Measurements from ENCODE around the gene ZNF672. TPM values are rescaled to one million over a fixed set of nuclear protein-coding genes. Genes with fewer than 3 reads are reported as not detected.
A peak's percentile ranks its signal among the peaks of the same experiment; 100 is the strongest.

The ZNF672 gene
- total and polyA plus RNA-seq, 2 of the 13 experiments (the other 11 are each of a cell fraction or from before 2014, with no cell fraction given) = 17.2 to 22.9 TPM

DNA sequence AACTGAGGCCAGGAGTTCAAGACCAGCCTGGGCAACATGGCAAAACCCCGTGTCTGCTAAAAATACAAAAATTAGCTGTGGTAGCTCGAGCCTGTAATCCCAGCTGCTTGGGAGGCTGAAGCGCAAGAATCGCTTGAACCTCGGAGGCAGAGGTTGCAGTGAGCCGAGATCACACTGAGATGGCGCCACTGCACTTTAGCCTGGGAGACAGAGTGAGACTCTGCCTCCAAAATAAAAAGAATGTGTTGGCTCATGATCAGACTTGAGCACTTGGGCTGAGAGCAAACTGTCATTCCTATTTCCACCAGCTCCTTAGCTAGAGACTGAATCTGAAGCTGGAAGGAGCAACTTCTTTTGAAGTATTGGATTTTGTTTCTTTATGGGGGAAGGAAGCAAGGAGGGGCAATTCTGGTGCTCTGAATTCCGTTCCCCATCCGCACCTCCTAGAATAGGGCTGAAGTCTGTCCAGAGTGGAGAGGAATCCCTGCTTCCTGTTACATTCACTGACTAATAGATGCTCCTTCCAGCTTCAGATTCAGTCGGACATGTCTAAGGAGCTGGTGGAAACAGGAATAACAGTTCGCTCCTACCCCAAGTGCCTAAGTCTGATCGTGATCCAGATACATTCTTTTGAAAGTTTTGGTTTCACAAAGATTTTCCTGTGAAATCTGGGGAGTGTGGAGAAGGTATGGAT lies 3.8 kb downstream of the ZNF672 start:
- peaks cover 30% of the 10 kb centered on the region for H3K79me2 ChIP-seq (ENCODE audit: insufficient read depth, low read length)
- no peaks in the 10 kb centered on the region for H3K9me3 ChIP-seq (ENCODE audit: low read length)
- H3K4me2 ChIP-seq (ENCODE audit: low read depth, low read length) = no peak overlapping the region
- H2AFZ ChIP-seq (ENCODE audit: low read length) = no peak overlapping the region
- DNase-seq (ENCODE audit: low spot score) (peak; percentile 42), ATAC-seq (no peak), FAIRE-seq (peak; percentile 80)
- H3K27me3 ChIP-seq (ENCODE audit: control insufficient read depth in 1 of 2, insufficient read depth in 2 of 2, low read length in 2 of 2) = no peaks in the 10 kb centered on the region; a peak in 1 of 5 replicates
- in situ Hi-C loops (cut with HindIII; ENCODE audit: extremely low pct_ligation_motif_present, low pct_unique_long_range_greater_than_20kb) (no loop called here), intact Hi-C loops (cut with micrococcal nuclease; ENCODE audit: unreplicated experiment) (no loop called here)
- ChIA-PET CTCF (ENCODE audit: low intra/inter-chr PET ratio, low total read pairs) (interaction anchor here (1.1 kb wide), 1 partner anchor 16 kb away, joined by 3 read pairs; no protein-coding TSS in a partner anchor), POLR2A (interaction anchor here (0.9 to 1.6 kb wide), 2 partner anchors 17 to 31 kb away, joined by 3 to 11 read pairs; partner anchors contain the start of gene ZNF692)
- H3K36me3 ChIP-seq (replicated peaks in 1 of 2; ENCODE audit: control insufficient read depth in 1 of 2, insufficient read depth in 2 of 2, low read length in 2 of 2) = peaks cover 13 to 30% of the 10 kb centered on the region in 2 experiments
- H3K9ac ChIP-seq (ENCODE audit: insufficient read depth, low read depth, low read length) = no peak overlapping the region
- no peak overlapping the region for H3K27ac ChIP-seq (ENCODE audit: extremely low read length, insufficient read depth, low read length)
- H3K4me3 ChIP-seq (replicated peaks in 1 of 3; ENCODE audit: insufficient read depth in 1 of 3, low read depth in 2 of 3, low read length in 3 of 3) = no peak overlapping the region
- peaks cover 43% of the 10 kb centered on the region for H3K4me1 ChIP-seq (ENCODE audit: insufficient read depth, low read length)
- 71% methylated on average over 12 of the region's 12 CpGs for WGBS (ENCODE audit: low lambda C conversion rate)
- H4K20me1 ChIP-seq (ENCODE audit: insufficient read depth, low read length) = 0 out of 2 replicates have a peak, but pooled peaks cover 2% of the 10 kb centered on the region
- no TSS peak for BruUV-seq (replicated peaks)
- TF ChIP-seq STAG1 (CRISPR knock-in tag; IDR thresholded peaks at IDR 0.05) = peak; percentile 71
- TF ChIP-seq, protein P1, sequence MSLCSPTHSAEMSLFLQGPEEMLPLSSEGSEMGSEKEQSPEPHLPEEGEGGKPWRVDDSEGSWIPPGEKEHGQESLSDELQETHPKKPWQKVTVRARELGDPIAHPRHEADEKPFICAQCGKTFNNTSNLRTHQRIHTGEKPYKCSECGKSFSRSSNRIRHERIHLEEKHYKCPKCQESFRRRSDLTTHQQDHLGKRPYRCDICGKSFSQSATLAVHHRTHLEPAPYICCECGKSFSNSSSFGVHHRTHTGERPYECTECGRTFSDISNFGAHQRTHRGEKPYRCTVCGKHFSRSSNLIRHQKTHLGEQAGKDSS (CRISPR knock-in tag; IDR thresholded peaks at IDR 0.05; ENCODE audit: borderline replicate concordance, low read depth) = 0 out of 2 replicates have a peak, but pooled peaks have one; percentile 38
- TF ChIP-seq SMC3 (IDR thresholded peaks at IDR 0.05; ENCODE audit: low read length) = peak; percentile 36; the same call in 1 of the 2 replicates
- TF ChIP-seq ZBTB38 (CRISPR knock-in tag; IDR thresholded peaks at IDR 0.05) = peak; percentile 43; the same call in 1 of the 2 replicates
- TF ChIP-seq, protein P2, sequence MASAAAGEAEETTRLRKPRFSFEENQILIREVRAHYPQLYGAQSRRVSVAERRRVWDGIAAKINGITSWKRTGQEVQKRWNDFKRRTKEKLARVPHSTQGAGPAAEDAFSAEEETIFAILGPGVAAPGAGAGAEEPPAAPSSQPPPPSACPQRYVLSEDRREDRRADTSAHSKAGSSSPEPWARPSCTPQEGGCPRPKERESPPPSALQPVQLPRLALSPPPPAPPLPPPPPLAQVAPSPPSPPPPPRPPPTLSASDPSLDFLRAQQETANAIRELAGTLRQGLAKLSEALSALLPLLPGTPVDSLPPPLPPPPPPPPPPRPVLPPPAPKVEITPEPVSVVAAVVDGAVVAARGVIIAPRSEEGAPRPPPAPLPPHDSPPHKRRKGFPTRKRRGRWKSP (CRISPR knock-in tag; IDR thresholded peaks at IDR 0.05) = peak; percentile 19; the same call in 1 of the 2 replicates
- peak; percentile 75 for TF ChIP-seq RAD21 (CRISPR knock-in tag; IDR thresholded peaks at IDR 0.05)
- TF ChIP-seq, protein P3, sequence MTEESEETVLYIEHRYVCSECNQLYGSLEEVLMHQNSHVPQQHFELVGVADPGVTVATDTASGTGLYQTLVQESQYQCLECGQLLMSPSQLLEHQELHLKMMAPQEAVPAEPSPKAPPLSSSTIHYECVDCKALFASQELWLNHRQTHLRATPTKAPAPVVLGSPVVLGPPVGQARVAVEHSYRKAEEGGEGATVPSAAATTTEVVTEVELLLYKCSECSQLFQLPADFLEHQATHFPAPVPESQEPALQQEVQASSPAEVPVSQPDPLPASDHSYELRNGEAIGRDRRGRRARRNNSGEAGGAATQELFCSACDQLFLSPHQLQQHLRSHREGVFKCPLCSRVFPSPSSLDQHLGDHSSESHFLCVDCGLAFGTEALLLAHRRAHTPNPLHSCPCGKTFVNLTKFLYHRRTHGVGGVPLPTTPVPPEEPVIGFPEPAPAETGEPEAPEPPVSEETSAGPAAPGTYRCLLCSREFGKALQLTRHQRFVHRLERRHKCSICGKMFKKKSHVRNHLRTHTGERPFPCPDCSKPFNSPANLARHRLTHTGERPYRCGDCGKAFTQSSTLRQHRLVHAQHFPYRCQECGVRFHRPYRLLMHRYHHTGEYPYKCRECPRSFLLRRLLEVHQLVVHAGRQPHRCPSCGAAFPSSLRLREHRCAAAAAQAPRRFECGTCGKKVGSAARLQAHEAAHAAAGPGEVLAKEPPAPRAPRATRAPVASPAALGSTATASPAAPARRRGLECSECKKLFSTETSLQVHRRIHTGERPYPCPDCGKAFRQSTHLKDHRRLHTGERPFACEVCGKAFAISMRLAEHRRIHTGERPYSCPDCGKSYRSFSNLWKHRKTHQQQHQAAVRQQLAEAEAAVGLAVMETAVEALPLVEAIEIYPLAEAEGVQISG (CRISPR knock-in tag; IDR thresholded peaks at IDR 0.05) = peak; percentile 57
- peak; percentile 9 for TF ChIP-seq TEAD3 (CRISPR knock-in tag; optimal IDR thresholded peaks at IDR 0.05; ENCODE audit: borderline replicate concordance)
- peak; percentile 26; the same call in 1 of the 2 replicates for TF ChIP-seq HDAC2 (CRISPR knock-in tag; IDR thresholded peaks at IDR 0.05)
- 0 out of 2 replicates have a peak, but pooled peaks have one; percentile 22 for TF ChIP-seq HOXA3 (CRISPR knock-in tag; IDR thresholded peaks at IDR 0.05)
- TF ChIP-seq ZSCAN9 (CRISPR knock-in tag; IDR thresholded peaks at IDR 0.05; ENCODE audit: borderline replicate concordance) = no peak
- TF ChIP-seq PRPF4 (IDR thresholded peaks at IDR 0.05; ENCODE audit: low read depth, low read length, poor library complexity, severe bottlenecking) = no peak
- TF ChIP-seq, protein P4, sequence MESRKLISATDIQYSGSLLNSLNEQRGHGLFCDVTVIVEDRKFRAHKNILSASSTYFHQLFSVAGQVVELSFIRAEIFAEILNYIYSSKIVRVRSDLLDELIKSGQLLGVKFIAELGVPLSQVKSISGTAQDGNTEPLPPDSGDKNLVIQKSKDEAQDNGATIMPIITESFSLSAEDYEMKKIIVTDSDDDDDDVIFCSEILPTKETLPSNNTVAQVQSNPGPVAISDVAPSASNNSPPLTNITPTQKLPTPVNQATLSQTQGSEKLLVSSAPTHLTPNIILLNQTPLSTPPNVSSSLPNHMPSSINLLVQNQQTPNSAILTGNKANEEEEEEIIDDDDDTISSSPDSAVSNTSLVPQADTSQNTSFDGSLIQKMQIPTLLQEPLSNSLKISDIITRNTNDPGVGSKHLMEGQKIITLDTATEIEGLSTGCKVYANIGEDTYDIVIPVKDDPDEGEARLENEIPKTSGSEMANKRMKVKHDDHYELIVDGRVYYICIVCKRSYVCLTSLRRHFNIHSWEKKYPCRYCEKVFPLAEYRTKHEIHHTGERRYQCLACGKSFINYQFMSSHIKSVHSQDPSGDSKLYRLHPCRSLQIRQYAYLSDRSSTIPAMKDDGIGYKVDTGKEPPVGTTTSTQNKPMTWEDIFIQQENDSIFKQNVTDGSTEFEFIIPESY (CRISPR knock-in tag; IDR thresholded peaks at IDR 0.05) = peak; percentile 97
- no peak for TF ChIP-seq ZNF431 (CRISPR knock-in tag; IDR thresholded peaks at IDR 0.05; ENCODE audit: borderline replicate concordance, low read depth)
- TF ChIP-seq, protein P5, sequence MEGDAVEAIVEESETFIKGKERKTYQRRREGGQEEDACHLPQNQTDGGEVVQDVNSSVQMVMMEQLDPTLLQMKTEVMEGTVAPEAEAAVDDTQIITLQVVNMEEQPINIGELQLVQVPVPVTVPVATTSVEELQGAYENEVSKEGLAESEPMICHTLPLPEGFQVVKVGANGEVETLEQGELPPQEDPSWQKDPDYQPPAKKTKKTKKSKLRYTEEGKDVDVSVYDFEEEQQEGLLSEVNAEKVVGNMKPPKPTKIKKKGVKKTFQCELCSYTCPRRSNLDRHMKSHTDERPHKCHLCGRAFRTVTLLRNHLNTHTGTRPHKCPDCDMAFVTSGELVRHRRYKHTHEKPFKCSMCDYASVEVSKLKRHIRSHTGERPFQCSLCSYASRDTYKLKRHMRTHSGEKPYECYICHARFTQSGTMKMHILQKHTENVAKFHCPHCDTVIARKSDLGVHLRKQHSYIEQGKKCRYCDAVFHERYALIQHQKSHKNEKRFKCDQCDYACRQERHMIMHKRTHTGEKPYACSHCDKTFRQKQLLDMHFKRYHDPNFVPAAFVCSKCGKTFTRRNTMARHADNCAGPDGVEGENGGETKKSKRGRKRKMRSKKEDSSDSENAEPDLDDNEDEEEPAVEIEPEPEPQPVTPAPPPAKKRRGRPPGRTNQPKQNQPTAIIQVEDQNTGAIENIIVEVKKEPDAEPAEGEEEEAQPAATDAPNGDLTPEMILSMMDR (CRISPR knock-in tag; IDR thresholded peaks at IDR 0.05) = peak; percentile 73

Data from HepG2 (cell line).